ENCODE data around the gene UGT2A1. TPM values are rescaled to one million over a fixed set of nuclear protein-coding genes. Genes with fewer than 3 reads are reported as not detected.
"Not testable (repeated sequence)": the region's sequence is repeated elsewhere in the genome, so short reads cannot be mapped to it uniquely, and the experiment has no call there.

The UGT2A1 gene
- total and polyA plus RNA-seq, 12 donors, result not detected

- DNase-seq (no peak), ATAC-seq (no peak)
- H3K27me3 ChIP-seq, result no peaks in the 10 kb centered on the region
- intact Hi-C loops (cut with DNase I), result loop anchor here in 5 of 10 donors (2.0 to 10.0 kb wide), 5 partner anchors 185 to 875 kb away; no protein-coding TSS in a partner anchor
- peak; percentile 12 to 65 (median 56) for TF ChIP-seq CTCF (IDR thresholded peaks at IDR 0.05)
- no peak overlapping the region for H3K4me3 ChIP-seq
- no peak overlapping the region for H3K27ac ChIP-seq
- H3K9me3 ChIP-seq, result peaks cover 0 to 5% (median 0%) of the 10 kb centered on the region in 11 donors
- H3K4me1 ChIP-seq, result no peaks in the 10 kb centered on the region
- H3K36me3 ChIP-seq, result no peaks in the 10 kb centered on the region
- WGBS, 2 donors, result 0 to 3% methylated on average over 1 of the region's 1 CpG
These were observed 36.6 kb upstream of the UGT2A1 start for GRCh38 chr4:69689599-69689998.

GRCh38 chr4:69684804-69685203 is 31.8 kb upstream of the UGT2A1 start:
- ATAC-seq, result no peak
- H3K4me3 ChIP-seq, result no peak overlapping the region
- no peak overlapping the region for H3K27ac ChIP-seq
- TF ChIP-seq CTCF (IDR thresholded peaks at IDR 0.05), result no peak
- intact Hi-C loops (cut with DNase I), result loop anchor here in 4 of 10 donors (10.0 kb wide), 4 partner anchors 190 to 880 kb away; no protein-coding TSS in a partner anchor
- no peaks in the 10 kb centered on the region for H3K9me3 ChIP-seq
- H3K36me3 ChIP-seq, result no peaks in the 10 kb centered on the region
- WGBS, 2 donors, result 64 to 69% methylated on average over 4 of the region's 4 CpGs
- no peak for DNase-seq
- H3K4me1 ChIP-seq, result no peaks in the 10 kb centered on the region
- H3K27me3 ChIP-seq, result no peaks in the 10 kb centered on the region

GRCh38 chr4:69668680-69669079 is 15.6 kb upstream of the UGT2A1 start:
- DNase-seq (no peak), ATAC-seq (no peak)
- Histone ChIP-seq H3K4me1 (no peaks in the 10 kb centered on the region), H3K9me3 (peaks cover 0 to 3% (median 0%) of the 10 kb centered on the region in 11 donors), H3K36me3 (no peaks in the 10 kb centered on the region), H3K27me3 (no peaks in the 10 kb centered on the region), H3K4me3 (no peak overlapping the region), H3K27ac (no peak overlapping the region)
- intact Hi-C loops (cut with DNase I), result no loop called here
- no peak for TF ChIP-seq CTCF (IDR thresholded peaks at IDR 0.05)

- WGBS, 2 donors, result 83 to 92% methylated on average over 18 to 22 of the region's 22 CpGs
- ATAC-seq; intact Hi-C loops (cut with DNase I): not testable (repeated sequence)
These were observed 11.0 kb upstream of the UGT2A1 start for GRCh38 chr4:69664009-69664408.

DNA sequence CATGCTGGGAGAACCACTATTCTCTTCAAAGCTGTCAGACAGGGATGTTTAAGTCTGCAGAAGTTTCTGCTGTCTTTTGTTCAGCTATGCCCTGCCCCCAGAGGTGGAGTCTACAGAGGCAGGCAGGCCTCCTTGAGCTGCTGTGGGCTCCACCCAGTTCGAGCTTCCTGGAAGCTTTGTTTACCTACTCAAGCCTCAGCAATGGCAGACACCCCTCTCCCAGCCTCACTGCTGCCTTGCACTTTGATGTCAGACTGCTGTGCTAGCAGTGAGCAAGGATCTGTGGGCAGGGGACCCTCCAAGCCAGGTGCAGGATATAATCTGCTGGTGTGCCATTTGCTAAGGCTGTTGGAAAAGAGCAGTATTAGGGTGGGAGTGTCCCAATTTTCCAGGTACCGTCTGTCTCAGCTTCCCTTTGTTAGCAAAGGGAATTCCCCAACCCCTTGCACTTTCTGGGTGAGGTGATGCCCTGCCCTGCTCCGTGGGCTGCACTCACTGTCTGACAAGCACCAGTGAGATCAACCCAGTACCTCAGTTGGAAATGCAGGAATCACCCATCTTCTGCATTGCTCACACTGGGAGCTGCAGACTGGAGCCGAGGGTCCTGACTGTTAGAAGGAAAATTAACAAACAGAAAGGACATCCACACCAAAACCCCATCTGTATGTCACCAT is 8.2 kb upstream of the UGT2A1 start:
- H3K4me3 ChIP-seq; ATAC-seq; H3K4me1 ChIP-seq; H3K9me3 ChIP-seq; DNase-seq; H3K27me3 ChIP-seq; intact Hi-C loops (cut with DNase I); H3K27ac ChIP-seq; H3K36me3 ChIP-seq: not testable (repeated sequence)
- WGBS, 2 donors, result 62 to 68% methylated on average over 4 of the region's 4 CpGs

More at GRCh38 chr4:69664009-69664408, 11.0 kb upstream of the UGT2A1 start:
- H3K9me3 ChIP-seq, H3K27me3 ChIP-seq, DNase-seq, H3K4me1 ChIP-seq, H3K36me3 ChIP-seq, H3K27ac ChIP-seq, H3K4me3 ChIP-seq: not testable (repeated sequence)
